GM23338 (cell line): ENCODE data around the gene POLK. TPM values are rescaled to one million over a fixed set of nuclear protein-coding genes. Genes with fewer than 3 reads are reported as not detected.
A peak's percentile ranks its signal among the peaks of the same experiment; 100 is the strongest.

ENCODE experiments used
- ATAC-seq: fragments of 200-7000 bp; cut with Tn5 transposase; 3 replicates; pipeline ENCODE4 v1.9.1; 2020
- DNase-seq: peaks from one replicate; pipeline ENCODE4 v3.0.0-alpha.2; 2015; ENCODE audit warnings: low spot score
- H2AFZ ChIP-seq: fragments of 200-600 bp; sonication (generic); 2 replicates; pipeline ENCODE4 v1.8.0; 2016; ENCODE audit warnings: antibody characterized with exemption, mild to moderate bottlenecking, moderate library complexity
- H3F3A ChIP-seq: fragments of 200-600 bp; sonication (generic); replicated peaks from 2 replicates; pipeline ENCODE4 v1.8.0; 2017; ENCODE audit warnings: antibody characterized with exemption, mixed run types, low read depth
- H3K27ac ChIP-seq: fragments of 200-600 bp; sonication (generic); 2 replicates; pipeline ENCODE4 v1.6.1; 2016; ENCODE audit warnings: low read depth
- H3K27me3 ChIP-seq: fragments of 200-600 bp; sonication (generic); 2 replicates; pipeline ENCODE4 v1.8.0; 2016; ENCODE audit warnings: mild to moderate bottlenecking, mixed run types, moderate library complexity; ENCODE audit not compliant: insufficient read depth
- H3K36me3 ChIP-seq: fragments of 200-600 bp; sonication (generic); 2 replicates; pipeline ENCODE4 v1.8.0; 2016; ENCODE audit warnings: mild to moderate bottlenecking; ENCODE audit not compliant: insufficient read depth
- H3K4me1 ChIP-seq: fragments of 200-600 bp; sonication (generic); 2 replicates; pipeline ENCODE4 v1.8.0; 2016; ENCODE audit warnings: mild to moderate bottlenecking, moderate library complexity; ENCODE audit not compliant: insufficient read depth
- H3K4me2 ChIP-seq: fragments of 200-600 bp; sonication (generic); 2 replicates; pipeline ENCODE4 v1.7.1; 2017; ENCODE audit warnings: mixed run types
- H3K4me3 ChIP-seq: fragments of 200-600 bp; sonication (generic); 2 replicates; pipeline ENCODE4 v1.6.1; 2016; ENCODE audit warnings: mixed run types
- H3K79me2 ChIP-seq: fragments of 200-600 bp; sonication (generic); replicated peaks from 2 replicates; pipeline ENCODE4 v1.8.0; 2017; ENCODE audit warnings: mild to moderate bottlenecking; ENCODE audit not compliant: insufficient read depth
- H3K9me2 ChIP-seq: fragments of 200-600 bp; sonication (generic); 2 replicates; pipeline ENCODE4 v1.8.0; 2017; ENCODE audit not compliant: insufficient read depth
- H4K20me1 ChIP-seq: fragments of 200-600 bp; sonication (generic); replicated peaks from 2 replicates; pipeline ENCODE4 v1.8.0; 2017; ENCODE audit warnings: mild to moderate bottlenecking; ENCODE audit not compliant: insufficient read depth
- H3K27ac Mint-ChIP-seq: 2 replicates; pipeline ENCODE4 v1.8.0; 2020; ENCODE audit warnings: inconsistent platforms, mild to moderate bottlenecking, moderate library complexity, mixed read lengths
- H3K27me3 Mint-ChIP-seq: 3 replicates; pipeline ENCODE4 v1.8.0; 2022; ENCODE audit warnings: low read depth, mild to moderate bottlenecking, moderate library complexity, mixed read lengths, inconsistent platforms; ENCODE audit not compliant: insufficient read depth, poor library complexity
- H3K36me3 Mint-ChIP-seq: 3 replicates; pipeline ENCODE4 v1.8.0; 2021; ENCODE audit warnings: low read depth, mild to moderate bottlenecking, inconsistent platforms, moderate library complexity, mixed read lengths
- H3K4me1 Mint-ChIP-seq: 3 replicates; pipeline ENCODE4 v1.8.0; 2020; ENCODE audit warnings: mild to moderate bottlenecking, inconsistent platforms, mixed read lengths
- H3K4me3 Mint-ChIP-seq: 3 replicates; pipeline ENCODE4 v1.8.0; 2021; ENCODE audit warnings: moderate library complexity, mild to moderate bottlenecking, inconsistent platforms, mixed read lengths
- H3K9me3 Mint-ChIP-seq: 3 replicates; pipeline ENCODE4 v1.8.0; 2020; ENCODE audit warnings: moderate library complexity, mild to moderate bottlenecking, inconsistent platforms, mixed read lengths
- CREB1 ChIP-seq: fragments of 250-450 bp; sonication (Bioruptor Pico); IDR thresholded peaks from 2 replicates; pipeline ENCODE4 v1.5.0; 2020; ENCODE audit warnings: low read depth, mild to moderate bottlenecking, moderate library complexity
- CTCF ChIP-seq, 2 experiments: fragments of 200-600 bp in 1 of 2; sonication (generic) in 1 of 2; conservative IDR thresholded peaks; 2 replicates each; pipeline versions ENCODE4 v1.5.1 to v1.6.1; 2016 to 2017; ENCODE audit warnings: antibody characterized with exemption in 2 of 2, low read depth in 2 of 2, mild to moderate bottlenecking in 2 of 2, moderate library complexity in 1 of 2
- EZH2 ChIP-seq: fragments of 200-600 bp; sonication (generic); IDR thresholded peaks from one replicate; pipeline ENCODE4 v1.8.0; 2017; ENCODE audit warnings: antibody characterized with exemption, mild to moderate bottlenecking, low read depth; ENCODE audit not compliant: unreplicated experiment
- JUNB ChIP-seq: IDR thresholded peaks from one replicate; pipeline ENCODE4 v1.6.1; 2016; ENCODE audit warnings: antibody characterized with exemption; ENCODE audit not compliant: unreplicated experiment
- POLR2AphosphoS5 ChIP-seq: IDR thresholded peaks from 2 replicates; pipeline ENCODE4 v1.6.1; 2016; ENCODE audit warnings: antibody characterized with exemption, low read depth
- REST ChIP-seq: IDR thresholded peaks from one replicate; pipeline ENCODE4 v1.6.1; 2018; ENCODE audit warnings: antibody characterized with exemption; ENCODE audit not compliant: unreplicated experiment
- ZNF331 ChIP-seq: fragments of 250-450 bp; sonication (Bioruptor Pico); IDR thresholded peaks from 2 replicates; pipeline ENCODE4 v1.5.0; 2020; ENCODE audit warnings: low read depth, mild to moderate bottlenecking, moderate library complexity
- ZNF462 ChIP-seq: fragments of 250-450 bp; sonication (Bioruptor Pico); IDR thresholded peaks from 2 replicates; pipeline ENCODE4 v1.5.0; 2020; ENCODE audit warnings: mild to moderate bottlenecking, moderate library complexity
- polyA plus RNA-seq: library from polyadenylated mRNA; unstranded; fragments of >200 nt; fragmentation: Nextera tagmentation; extraction: Ambion mirVana; gene quantifications from 2 replicates; pipeline ENCODE4 v1.2.1, GENCODE V29; 2016
- total RNA-seq: library from RNA; depleted of rRNA; stranded (reverse); fragments of >200 nt; shearing (Covaris generic); gene quantifications from 2 replicates; pipeline ENCODE4 v1.2.3, GENCODE V29; 2014

Gene POLK
- total and polyA plus RNA-seq, 2 experiments from 2014 or later, result 6.3 to 14.5 TPM

- TF ChIP-seq REST, result no peak
Measured at GRCh38 chr5:75566710-75567309, 55.1 kb downstream of the POLK start (continued).

GRCh38 chr5:75567710-75568109, 56.0 kb downstream of the POLK start:
- Mint-ChIP-seq H3K4me1 (peaks cover 2% of the 10 kb centered on the region; the same call in 1 of the 3 replicates), H3K9me3 (peaks cover 18% of the 10 kb centered on the region), H3K36me3 (peaks cover 21% of the 10 kb centered on the region; the same call in 2 of the 3 replicates), H3K27ac (peak overlapping the region; percentile 54; the same call in 1 of the 2 replicates), H3K27me3 (no peaks in the 10 kb centered on the region), H3K4me3 (no peak overlapping the region)
- Histone ChIP-seq H3K36me3 (no peaks in the 10 kb centered on the region), H3K27ac (no peak overlapping the region), H3K4me2 (no peak overlapping the region), H2AFZ (no peak overlapping the region), H3K79me2 (peaks cover 4% of the 10 kb centered on the region; the same call in 1 of the 2 replicates), H3K4me3 (no peak overlapping the region), H3F3A (no peaks in the 10 kb centered on the region), H3K9me2 (0 out of 2 replicates have a peak, but pooled peaks cover 3% of the 10 kb centered on the region), H4K20me1 (no peaks in the 10 kb centered on the region), H3K27me3 (no peaks in the 10 kb centered on the region), H3K4me1 (no peaks in the 10 kb centered on the region)
- DNase-seq, result no peak
- peak; percentile 28; the same call in 2 of the 3 replicates for ATAC-seq
- TF ChIP-seq CTCF (conservative IDR thresholded peaks at IDR 0.05; ENCODE audit: low read depth in 2 of 2), result no peak
- no peak for TF ChIP-seq EZH2
- TF ChIP-seq POLR2AphosphoS5, result no peak
- no peak for TF ChIP-seq JUNB
- TF ChIP-seq ZNF462 (CRISPR knock-in tag), result no peak
- no peak for TF ChIP-seq CREB1 (CRISPR knock-in tag)
- TF ChIP-seq ZNF331 (CRISPR knock-in tag), result no peak
- no peak for TF ChIP-seq REST
